Esophagus (tissue), 2 donors: Measurements from ENCODE around the gene ADNP2. TPM values are rescaled to one million over a fixed set of nuclear protein-coding genes. Genes with fewer than 3 reads are reported as not detected.
A peak's percentile ranks its signal among the peaks of the same experiment; 100 is the strongest.

Source experiments
- H3K27ac ChIP-seq, 2 donors: one replicate each; pipeline ENCODE4 v1.5.1; 2013; ENCODE audit warnings: low read depth in 2 of 2, mild to moderate bottlenecking in 2 of 2, inconsistent platforms in 1 of 2, low read length in 1 of 2, moderate library complexity in 1 of 2
- H3K27me3 ChIP-seq, 2 donors: one replicate each; pipeline ENCODE4 v1.6.1; 2013; ENCODE audit warnings: low read length in 2 of 2, control low read depth in 1 of 2, mild to moderate bottlenecking in 1 of 2; ENCODE audit not compliant: insufficient read depth in 2 of 2, control insufficient read depth in 1 of 2
- H3K36me3 ChIP-seq, 2 donors: one replicate each; pipeline ENCODE4 v1.6.1; 2013; ENCODE audit warnings: low read length in 1 of 2; ENCODE audit not compliant: control insufficient read depth in 2 of 2, insufficient read depth in 2 of 2
- H3K4me1 ChIP-seq, 2 donors: one replicate each; pipeline ENCODE4 v1.6.1; 2013; ENCODE audit warnings: low read length in 1 of 2; ENCODE audit not compliant: control insufficient read depth in 2 of 2, insufficient read depth in 2 of 2
- H3K4me3 ChIP-seq, 2 donors: one replicate each; pipeline ENCODE4 v1.5.1; 2013; ENCODE audit warnings: low read length in 2 of 2, mild to moderate bottlenecking in 2 of 2, low read depth in 1 of 2, moderate library complexity in 1 of 2
- H3K9me3 ChIP-seq, 2 donors: one replicate each; pipeline ENCODE4 v1.6.1; 2013; ENCODE audit warnings: mild to moderate bottlenecking in 2 of 2, low read depth in 1 of 2, low read length in 1 of 2, moderate library complexity in 1 of 2; ENCODE audit not compliant: control insufficient read depth in 2 of 2, insufficient read depth in 1 of 2
- WGBS, 2 donors: extraction: QIAGEN DNeasy Blood & Tissue Kit; methylation state at CpG; one replicate each; pipeline ENCODE4 v1.1.7; 2013; 5-methylcytosine and 5-hydroxymethylcytosine counted together
- polyA plus RNA-seq, 2 donors: library from polyadenylated mRNA; stranded (reverse); fragments of 200-250 nt; gene quantifications; one replicate each; pipeline ENCODE4 v1.2.3, GENCODE V29; 2013
- donor health status: healthy with polysubstance abuse.
- donor health status: Bipolar disorder and iron deficiency.

Gene ADNP2, protein sequence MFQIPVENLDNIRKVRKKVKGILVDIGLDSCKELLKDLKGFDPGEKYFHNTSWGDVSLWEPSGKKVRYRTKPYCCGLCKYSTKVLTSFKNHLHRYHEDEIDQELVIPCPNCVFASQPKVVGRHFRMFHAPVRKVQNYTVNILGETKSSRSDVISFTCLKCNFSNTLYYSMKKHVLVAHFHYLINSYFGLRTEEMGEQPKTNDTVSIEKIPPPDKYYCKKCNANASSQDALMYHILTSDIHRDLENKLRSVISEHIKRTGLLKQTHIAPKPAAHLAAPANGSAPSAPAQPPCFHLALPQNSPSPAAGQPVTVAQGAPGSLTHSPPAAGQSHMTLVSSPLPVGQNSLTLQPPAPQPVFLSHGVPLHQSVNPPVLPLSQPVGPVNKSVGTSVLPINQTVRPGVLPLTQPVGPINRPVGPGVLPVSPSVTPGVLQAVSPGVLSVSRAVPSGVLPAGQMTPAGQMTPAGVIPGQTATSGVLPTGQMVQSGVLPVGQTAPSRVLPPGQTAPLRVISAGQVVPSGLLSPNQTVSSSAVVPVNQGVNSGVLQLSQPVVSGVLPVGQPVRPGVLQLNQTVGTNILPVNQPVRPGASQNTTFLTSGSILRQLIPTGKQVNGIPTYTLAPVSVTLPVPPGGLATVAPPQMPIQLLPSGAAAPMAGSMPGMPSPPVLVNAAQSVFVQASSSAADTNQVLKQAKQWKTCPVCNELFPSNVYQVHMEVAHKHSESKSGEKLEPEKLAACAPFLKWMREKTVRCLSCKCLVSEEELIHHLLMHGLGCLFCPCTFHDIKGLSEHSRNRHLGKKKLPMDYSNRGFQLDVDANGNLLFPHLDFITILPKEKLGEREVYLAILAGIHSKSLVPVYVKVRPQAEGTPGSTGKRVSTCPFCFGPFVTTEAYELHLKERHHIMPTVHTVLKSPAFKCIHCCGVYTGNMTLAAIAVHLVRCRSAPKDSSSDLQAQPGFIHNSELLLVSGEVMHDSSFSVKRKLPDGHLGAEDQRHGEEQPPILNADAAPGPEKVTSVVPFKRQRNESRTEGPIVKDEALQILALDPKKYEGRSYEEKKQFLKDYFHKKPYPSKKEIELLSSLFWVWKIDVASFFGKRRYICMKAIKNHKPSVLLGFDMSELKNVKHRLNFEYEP
- polyA plus RNA-seq = 1 to 10 TPM; 4.6 to 6.2 TPM

DNA sequence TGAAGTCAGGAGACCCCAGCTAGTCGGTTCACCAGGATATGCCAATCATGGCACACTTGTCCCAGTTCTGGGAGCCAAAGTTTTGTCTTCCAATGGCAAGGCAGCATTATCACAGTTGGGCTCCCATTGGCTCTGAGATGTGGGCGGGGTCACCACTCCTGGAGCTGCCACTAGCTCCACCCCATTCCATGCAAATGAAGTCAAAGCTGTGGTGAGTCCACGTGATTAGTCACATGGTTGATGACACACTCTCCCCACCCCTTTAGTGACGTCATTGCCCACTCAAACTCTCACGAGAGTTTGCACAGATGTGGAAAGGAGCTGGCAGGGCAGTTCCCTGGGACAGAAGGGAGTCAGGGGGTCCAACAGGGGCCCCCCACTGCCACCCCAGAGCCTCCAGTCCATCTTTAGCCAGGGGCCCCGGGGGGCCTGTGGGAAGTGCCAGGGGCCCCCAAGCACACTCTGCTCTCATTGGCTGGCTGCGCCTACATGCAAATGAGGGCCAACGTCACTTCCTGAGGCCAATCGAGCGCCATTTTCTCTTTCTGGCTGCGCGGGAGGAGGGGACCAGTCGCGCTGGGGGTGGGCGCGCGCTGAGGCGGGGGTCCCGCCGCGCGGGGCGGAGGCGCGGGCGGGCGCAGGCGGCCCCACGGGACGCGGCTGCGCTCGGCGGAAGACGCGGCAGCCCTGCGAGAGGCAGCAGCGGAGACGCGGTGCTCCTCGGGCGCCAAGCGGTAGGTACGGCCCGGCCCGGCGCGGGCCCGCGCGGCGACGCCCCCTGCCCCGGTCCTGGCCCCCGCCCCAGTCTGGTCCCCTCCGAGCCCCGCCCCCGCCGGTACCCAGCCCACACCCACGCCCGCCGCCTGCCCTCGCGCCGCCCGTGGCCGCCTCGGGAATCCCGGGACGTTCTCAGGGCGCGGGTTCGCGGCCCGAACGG lies at the start of gene ADNP2:
TSS of gene ADNP2 (plus strand) at position 524 of the 937 bp plus-strand sequence. CDS start 8,281 bp downstream, outside the sequence.
- H3K4me1 ChIP-seq = peaks cover 0 to 2% of the 10 kb centered on the region in 2 donors
- 2 to 4% methylated on average over 42 to 76 of the region's 76 CpGs for WGBS, 2 donors

DNA sequence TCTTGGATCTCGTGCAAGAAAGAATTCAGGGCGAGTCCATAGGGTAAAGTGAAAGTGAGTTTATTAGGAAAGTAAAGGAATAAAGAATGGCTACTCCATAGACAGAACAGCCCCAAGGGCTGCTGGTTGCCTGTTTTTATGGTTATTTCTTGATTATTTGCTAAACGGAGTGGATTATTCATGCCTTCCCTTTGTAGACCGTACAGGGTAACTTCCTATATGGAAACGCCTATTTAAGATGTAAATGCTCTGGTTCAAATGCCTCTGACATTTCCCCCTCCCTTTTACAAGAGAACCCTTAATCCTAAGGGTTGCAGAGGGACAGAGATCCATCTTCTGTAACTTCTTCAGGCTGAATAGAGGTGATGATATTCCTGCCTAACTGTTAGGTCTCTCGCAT lies 49.1 kb upstream of the ADNP2 start:
- H3K27ac ChIP-seq = no peak overlapping the region
- H3K27me3 ChIP-seq = no peaks in the 10 kb centered on the region
- 86 to 93% methylated on average over 6 of the region's 6 CpGs for WGBS, 2 donors
- H3K4me3 ChIP-seq = no peak overlapping the region
- H3K4me1 ChIP-seq = no peaks in the 10 kb centered on the region
- H3K9me3 ChIP-seq = peaks cover 0 to 2% of the 10 kb centered on the region in 2 donors
- H3K36me3 ChIP-seq = no peaks in the 10 kb centered on the region

More for the DNA sequence above, at the start of gene ADNP2:
- Histone ChIP-seq H3K4me3 (peak within 1 kb of the TSS; percentile 87 to 95), H3K9me3 (peaks cover 0 to 2% of the 10 kb centered on the region in 2 donors), H3K27ac (peak within 1 kb of the TSS; percentile 93 to 97), H3K27me3 (no peaks in the 10 kb centered on the region), H3K36me3 (no peaks in the 10 kb centered on the region)

DNA sequence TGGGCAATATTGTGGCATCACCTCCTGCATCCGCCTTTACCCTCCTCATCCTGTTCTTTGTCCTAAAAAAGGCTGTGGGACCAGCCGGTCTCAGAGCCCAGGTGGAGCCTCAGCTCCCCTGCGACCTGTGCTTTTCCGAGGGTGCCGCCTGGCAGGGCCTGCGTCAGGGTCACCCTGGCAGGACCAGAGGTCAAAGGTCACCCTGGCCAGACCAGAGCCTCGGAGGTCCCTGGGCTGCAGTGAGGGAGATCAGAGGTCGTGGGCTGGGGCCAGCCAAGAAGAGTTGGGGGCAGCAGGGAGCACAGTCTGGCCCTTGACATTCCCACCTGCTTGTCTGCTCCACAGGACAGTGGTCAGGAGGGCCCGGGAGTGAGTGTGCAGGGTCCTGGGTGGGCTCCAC lies 43.4 kb upstream of the ADNP2 start:
- 86 to 88% methylated on average over 9 of the region's 9 CpGs for WGBS, 2 donors
- no peak overlapping the region for H3K27ac ChIP-seq
- no peaks in the 10 kb centered on the region for H3K27me3 ChIP-seq
- no peaks in the 10 kb centered on the region for H3K36me3 ChIP-seq
- peaks cover 0 to 4% of the 10 kb centered on the region in 2 donors for H3K4me1 ChIP-seq
- H3K4me3 ChIP-seq = no peak overlapping the region
- no peaks in the 10 kb centered on the region for H3K9me3 ChIP-seq

DNA sequence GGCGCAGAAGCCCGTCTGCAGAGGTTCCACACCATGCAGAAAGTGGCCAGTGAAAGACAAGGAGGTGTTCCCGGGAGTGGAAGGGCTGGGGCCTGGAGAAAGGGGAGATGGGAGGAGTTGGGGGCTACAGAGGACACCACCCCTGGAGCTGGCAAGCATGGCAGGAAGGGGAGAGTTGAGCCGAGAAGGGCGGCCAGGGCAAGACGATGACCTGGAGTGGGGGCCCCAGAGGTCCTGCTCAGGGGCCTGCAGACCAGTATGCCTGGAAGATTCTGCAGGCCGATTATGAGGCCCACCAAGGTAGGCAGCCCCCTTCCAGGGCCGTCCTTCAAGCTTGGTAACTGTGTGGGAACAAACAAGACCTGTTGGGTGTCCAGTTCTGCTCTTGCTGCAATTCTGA lies 41.7 kb upstream of the ADNP2 start:
- Histone ChIP-seq H3K9me3 (no peaks in the 10 kb centered on the region), H3K36me3 (no peaks in the 10 kb centered on the region), H3K27ac (no peak overlapping the region), H3K4me1 (peaks cover 0 to 4% of the 10 kb centered on the region in 2 donors), H3K4me3 (no peak overlapping the region), H3K27me3 (no peaks in the 10 kb centered on the region)
- 87 to 88% methylated on average over 8 of the region's 8 CpGs for WGBS, 2 donors

DNA sequence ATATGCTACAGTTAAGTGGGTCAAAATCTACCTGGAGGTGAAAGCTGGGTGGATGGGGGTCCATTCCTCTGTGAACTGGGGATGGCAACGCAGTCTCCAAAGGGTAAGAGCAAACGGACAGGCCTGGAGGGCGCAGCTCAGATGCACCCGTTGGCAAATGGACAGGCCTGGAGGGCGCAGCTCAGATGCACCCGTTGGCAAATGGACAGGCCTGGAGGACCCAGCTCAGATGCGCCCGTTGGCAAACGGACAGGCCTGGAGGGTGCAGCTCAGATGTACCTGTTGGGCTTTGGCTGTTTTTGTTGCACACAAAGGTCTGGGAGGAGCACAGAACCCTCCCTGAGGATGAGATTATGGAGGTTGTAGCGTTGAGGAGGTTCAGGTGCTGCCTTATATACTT lies 41.2 kb upstream of the ADNP2 start:
- peaks cover 0 to 4% of the 10 kb centered on the region in 2 donors for H3K4me1 ChIP-seq
- H3K27me3 ChIP-seq = no peaks in the 10 kb centered on the region
- H3K9me3 ChIP-seq = no peaks in the 10 kb centered on the region
- no peaks in the 10 kb centered on the region for H3K36me3 ChIP-seq
- no peak overlapping the region for H3K27ac ChIP-seq
- H3K4me3 ChIP-seq = no peak overlapping the region
- WGBS, 2 donors = 66 to 71% methylated on average over 10 of the region's 10 CpGs

DNA sequence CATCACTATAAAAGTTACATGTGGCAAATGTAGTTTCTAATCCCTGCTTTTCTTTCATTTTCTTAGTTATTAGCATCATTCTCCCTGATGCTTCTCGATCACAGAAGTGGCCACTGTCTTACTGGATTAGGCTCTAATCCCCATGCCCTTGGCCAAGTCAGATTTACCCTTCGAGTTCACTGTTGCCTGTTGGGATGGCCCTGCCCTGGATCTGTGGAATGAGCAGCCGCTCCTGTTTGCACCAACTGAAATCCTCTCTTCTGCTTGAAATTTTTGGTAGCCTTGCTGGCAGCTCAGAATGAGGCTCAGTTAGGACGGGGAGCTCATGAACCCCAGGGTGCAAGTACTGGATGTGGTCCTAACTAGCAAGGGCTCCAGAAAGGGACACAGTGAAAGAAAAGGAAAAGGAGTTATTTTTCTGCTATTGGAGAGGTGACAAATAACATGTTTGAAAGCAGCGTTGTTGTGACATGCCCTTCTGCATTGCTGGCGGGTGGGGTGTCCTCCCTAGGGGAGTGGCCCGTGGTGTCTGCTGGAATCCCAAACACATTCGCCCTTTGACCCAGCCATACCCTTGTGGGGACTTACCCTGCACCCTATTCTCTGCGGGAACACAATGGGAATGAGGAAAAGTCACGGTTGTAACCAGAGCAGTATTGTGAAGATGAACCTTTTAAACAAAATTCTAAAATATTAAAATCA lies 40.3 kb upstream of the ADNP2 start:
- no peaks in the 10 kb centered on the region for H3K27me3 ChIP-seq
- no peaks in the 10 kb centered on the region for H3K36me3 ChIP-seq
- H3K4me1 ChIP-seq = peaks cover 0 to 4% of the 10 kb centered on the region in 2 donors
- no peak overlapping the region for H3K27ac ChIP-seq
- no peak overlapping the region for H3K4me3 ChIP-seq
- H3K9me3 ChIP-seq = no peaks in the 10 kb centered on the region
- 51 to 59% methylated on average over 10 of the region's 10 CpGs for WGBS, 2 donors

DNA sequence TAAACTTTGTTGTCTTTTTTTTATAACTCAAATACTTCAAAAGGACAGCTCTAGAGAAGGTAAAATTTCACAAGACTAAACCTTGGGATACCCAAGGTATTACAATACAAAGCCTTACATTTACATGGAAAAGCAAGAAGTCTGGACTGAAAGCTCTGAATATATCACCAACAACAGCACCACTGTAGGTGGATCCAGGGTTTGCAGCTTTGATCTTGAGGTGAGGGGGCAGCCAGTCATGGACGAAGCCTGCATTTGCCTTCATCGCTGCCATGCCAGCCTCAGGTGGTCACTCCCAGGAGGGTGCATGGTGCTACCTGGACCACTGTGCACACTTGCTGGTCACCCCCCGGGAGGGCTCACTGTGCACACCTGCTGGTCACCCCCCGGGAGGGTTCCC lies 38.2 kb upstream of the ADNP2 start:
- Histone ChIP-seq H3K4me3 (no peak overlapping the region), H3K4me1 (peaks cover 0 to 4% of the 10 kb centered on the region in 2 donors), H3K36me3 (no peaks in the 10 kb centered on the region), H3K27ac (no peak overlapping the region), H3K27me3 (no peaks in the 10 kb centered on the region), H3K9me3 (no peaks in the 10 kb centered on the region)
- 97 to 99% methylated on average over 4 of the region's 4 CpGs for WGBS, 2 donors

DNA sequence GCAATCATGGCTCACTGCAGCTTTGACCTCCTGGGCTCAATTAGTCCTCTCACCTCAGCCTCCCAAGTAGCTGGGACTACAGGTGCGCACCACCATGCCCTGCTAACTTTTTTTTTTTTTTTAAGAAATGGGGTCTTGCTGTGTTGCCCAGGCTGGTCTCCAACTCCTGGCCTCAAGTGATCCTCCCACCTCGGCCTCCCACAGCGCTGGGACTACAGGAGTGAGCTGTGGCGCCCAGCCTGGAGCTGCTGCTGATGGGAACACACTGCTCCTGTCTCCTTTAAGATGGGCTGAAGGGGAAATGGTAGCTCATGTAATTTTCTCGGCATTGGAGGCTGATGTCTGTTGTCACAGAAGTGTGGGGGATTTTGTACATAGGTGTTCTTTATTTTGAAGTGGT lies 34.9 kb upstream of the ADNP2 start:
- no peaks in the 10 kb centered on the region for H3K36me3 ChIP-seq
- H3K27me3 ChIP-seq = no peaks in the 10 kb centered on the region
- H3K9me3 ChIP-seq = no peaks in the 10 kb centered on the region
- 91 to 93% methylated on average over 5 of the region's 5 CpGs for WGBS, 2 donors
- H3K4me1 ChIP-seq = no peaks in the 10 kb centered on the region
- no peak overlapping the region for H3K27ac ChIP-seq
- no peak overlapping the region for H3K4me3 ChIP-seq
